D721Med (cell line): ENCODE data around the gene WFDC8.
A peak's percentile ranks its signal among the peaks of the same experiment; 100 is the strongest.
"Not testable (repeated sequence)": the region's sequence is repeated elsewhere in the genome, so short reads cannot be mapped to it uniquely, and the experiment has no call there.

ENCODE experiments used
- DNase-seq: peaks from one replicate; pipeline ENCODE4 v3.0.0; 2011; ENCODE audit warnings: low spot score; ENCODE audit not compliant: insufficient read length
- FAIRE-seq: peaks from 2 replicates; lab custom pipeline; 2011; peaks lifted over from hg19 to GRCh38; lab: Jason Lieb, UNC
- TF ChIP-seq, protein P1 (sequence below): IDR thresholded peaks from 2 replicates; pipeline ENCODE4 v1.5.1; 2012; ENCODE audit warnings: mild to moderate bottlenecking, control low read depth; ENCODE audit not compliant: insufficient read depth; ENCODE audit errors: missing control alignments

Gene WFDC8

DNA sequence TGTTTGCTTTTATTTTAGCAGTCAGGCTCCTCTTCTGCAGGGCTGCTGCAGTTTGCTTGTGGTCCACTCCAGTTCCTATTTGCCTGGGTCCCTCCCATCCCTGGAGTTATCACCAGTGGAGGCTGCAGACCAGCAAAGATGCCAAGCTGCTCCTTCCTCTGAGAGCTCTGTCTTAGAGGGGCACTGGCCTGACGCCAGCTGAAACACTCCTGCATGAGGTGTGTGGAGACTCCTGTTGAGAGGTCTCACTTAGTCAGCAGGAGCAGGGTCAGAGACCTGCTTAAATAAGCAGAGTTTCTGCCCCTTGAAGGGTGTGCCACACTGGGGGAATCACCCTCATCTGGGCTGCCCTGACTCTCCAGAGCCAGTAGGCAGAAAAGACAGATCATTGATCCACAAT lies 16.2 kb upstream of the WFDC8 start:
- DNase-seq (no peak), FAIRE-seq (no peak)
- TF ChIP-seq, protein P1, sequence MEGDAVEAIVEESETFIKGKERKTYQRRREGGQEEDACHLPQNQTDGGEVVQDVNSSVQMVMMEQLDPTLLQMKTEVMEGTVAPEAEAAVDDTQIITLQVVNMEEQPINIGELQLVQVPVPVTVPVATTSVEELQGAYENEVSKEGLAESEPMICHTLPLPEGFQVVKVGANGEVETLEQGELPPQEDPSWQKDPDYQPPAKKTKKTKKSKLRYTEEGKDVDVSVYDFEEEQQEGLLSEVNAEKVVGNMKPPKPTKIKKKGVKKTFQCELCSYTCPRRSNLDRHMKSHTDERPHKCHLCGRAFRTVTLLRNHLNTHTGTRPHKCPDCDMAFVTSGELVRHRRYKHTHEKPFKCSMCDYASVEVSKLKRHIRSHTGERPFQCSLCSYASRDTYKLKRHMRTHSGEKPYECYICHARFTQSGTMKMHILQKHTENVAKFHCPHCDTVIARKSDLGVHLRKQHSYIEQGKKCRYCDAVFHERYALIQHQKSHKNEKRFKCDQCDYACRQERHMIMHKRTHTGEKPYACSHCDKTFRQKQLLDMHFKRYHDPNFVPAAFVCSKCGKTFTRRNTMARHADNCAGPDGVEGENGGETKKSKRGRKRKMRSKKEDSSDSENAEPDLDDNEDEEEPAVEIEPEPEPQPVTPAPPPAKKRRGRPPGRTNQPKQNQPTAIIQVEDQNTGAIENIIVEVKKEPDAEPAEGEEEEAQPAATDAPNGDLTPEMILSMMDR: no peak

DNA sequence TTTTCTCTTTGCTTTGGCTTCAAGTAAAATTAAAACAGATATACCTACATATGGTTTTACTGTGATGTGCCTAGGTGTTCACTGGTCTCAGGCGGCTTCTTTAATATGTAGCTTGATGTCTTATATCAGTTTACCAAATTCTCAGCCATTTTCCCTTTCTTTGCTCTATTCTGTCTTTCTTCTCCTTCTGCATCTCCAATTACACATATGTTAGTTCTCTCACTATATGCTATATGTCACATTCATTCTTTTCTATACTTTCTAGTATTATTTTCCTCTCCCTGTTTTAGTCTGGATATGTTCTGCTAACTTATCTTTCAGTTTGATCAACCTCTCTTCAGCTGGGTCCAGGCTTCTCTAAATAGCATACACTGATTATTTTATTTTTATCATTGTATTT lies 14.4 kb upstream of the WFDC8 start:
- TF ChIP-seq, protein P1: no peak
- DNase-seq (no peak), FAIRE-seq (no peak)

DNA sequence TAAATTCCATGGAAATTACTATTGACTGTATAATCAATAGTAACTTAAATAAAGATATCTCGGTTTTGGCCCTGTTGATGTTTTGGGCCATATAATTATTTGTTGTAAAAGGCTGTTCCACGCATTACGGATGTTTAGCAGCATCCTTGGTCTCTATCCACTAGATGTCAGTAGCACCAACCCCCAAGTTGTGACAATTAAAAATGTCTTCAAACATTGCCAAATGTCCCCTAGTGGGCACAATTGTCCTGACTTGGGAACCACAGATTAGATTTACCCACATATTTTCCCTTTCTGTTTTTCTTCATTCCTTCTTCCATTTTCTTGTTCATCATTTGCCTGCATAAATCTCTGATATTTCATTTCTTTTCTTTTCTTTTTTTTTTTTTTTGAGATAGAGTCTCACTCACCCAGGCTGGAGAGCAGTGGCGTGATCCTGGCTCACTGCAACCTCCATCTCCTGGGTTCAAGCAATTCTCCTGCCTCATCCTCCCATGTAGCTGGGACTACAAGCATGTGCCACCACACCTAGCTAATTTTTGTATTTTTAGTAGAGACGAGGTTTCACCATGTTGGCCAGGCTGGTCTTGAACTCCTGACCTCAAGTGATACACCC lies 13.6 kb upstream of the WFDC8 start:
- no peak for DNase-seq
- TF ChIP-seq, protein P1: peak; percentile 61
- no peak for FAIRE-seq

DNA sequence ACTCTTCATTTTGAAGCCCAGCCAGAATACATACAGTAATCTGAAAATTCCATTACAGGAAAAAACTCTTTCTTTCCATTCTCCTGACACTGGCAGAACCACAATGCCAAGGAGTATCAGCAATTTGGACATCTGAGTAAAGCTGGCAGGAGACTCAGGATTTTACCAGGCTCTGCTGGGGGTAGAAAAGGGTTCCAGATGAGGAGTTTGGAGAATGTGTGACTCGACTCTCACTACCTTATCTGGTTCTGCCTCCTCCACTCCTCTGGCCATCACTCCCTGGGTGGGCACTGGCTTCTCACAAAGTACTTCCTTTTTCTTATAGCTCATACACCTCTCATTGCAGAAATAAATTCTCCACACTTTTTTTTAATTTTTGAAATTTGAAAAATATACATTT lies 10.6 kb upstream of the WFDC8 start:
- TF ChIP-seq, protein P1: no peak
- no peak for DNase-seq
- no peak for FAIRE-seq

DNA sequence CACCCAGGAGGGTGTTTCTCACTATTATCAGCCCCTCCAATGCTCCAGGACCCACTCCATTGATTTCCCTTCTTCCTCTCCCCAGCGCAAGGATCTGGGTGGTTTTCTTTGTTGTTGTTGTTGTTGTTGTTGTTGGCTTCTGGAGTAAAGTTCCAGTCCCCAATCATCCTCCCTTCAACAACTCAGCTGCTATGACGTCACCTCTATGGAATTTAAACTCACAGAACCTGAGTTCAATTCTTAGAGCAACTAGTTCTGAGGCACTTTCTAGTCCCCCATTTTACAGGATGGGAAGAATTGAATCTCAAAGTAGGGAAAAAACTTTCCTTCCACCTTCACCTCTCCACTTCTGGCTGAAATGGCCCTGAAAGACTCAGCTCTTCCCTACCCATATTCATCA lies 9.7 kb upstream of the WFDC8 start:
- TF ChIP-seq, protein P1: no peak
- FAIRE-seq: no peak
- DNase-seq: no peak

DNA sequence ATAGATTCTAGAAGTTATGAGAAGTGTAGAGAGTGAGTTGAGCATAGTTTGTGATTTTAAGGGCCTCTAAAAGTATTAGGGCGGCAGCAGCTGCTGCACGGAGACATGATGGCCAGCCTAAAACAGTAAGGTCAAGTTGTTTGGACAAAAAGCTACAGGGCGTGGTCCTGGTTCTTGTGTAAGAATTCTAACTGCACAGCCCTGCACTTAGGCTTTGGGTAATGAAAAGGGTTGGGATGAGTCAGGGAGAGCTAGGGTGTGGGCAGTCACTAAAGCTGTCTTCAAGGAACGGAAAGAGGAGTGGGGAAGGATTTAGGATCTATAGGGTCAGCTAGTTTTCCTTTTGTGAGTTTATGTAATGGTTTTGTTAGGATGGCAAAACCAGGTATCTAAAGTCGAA lies 6.9 kb upstream of the WFDC8 start:
- FAIRE-seq, DNase-seq: not testable (repeated sequence)

DNA sequence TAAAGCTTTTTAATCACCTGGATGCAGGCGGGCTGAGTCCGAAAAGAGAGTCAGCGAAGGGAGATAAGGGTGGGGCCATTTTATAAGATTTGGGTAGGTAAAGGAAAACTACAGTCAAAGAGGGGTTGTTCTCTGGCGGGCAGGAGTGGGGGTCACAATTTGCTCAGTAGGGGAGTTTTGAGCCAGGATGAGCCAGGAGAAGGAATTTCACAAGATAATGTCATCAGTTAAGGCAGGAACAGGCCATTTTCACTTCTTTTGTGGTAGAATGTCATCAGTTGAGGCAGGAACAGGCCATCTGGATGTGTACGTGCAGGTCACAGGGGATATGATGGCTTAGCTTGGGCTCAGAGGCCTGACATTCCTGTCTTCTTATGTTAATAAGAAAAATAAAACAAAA lies 5.2 kb upstream of the WFDC8 start:
- not testable (repeated sequence) for FAIRE-seq, DNase-seq

DNA sequence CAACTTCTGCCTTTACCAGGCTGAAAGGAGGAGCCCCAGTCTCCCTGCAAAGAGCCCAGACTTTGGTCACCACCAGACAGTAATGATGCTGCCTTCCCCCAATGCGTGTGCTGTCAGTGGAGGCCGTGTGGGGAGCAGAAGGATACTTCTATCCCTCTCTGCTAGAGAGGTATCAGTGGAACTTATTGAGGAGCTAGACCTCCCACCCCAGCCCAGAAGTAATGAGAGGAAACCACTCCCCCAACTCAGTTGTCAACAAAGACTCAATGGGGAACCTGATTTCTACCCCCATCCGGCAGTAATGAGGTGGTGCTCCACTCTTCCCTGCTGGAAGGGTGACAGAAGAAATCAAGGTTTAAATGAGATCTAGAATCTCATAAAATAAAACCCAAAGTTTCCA lies 4.4 kb upstream of the WFDC8 start:
- DNase-seq (no peak), FAIRE-seq (no peak)
- TF ChIP-seq, protein P1: no peak
